Retinal pigment epithelial cell (primary cell): ENCODE data around the gene UBE2Q1.

Experiments
- DNase-seq: peaks from one replicate; pipeline ENCODE4 v3.0.0-alpha.2; 2010; ENCODE audit warnings: low read depth
- H3K4me3 ChIP-seq: 2 replicates; pipeline ENCODE4 v1.5.1; 2011; ENCODE audit warnings: mild to moderate bottlenecking, low read length, control low read depth, moderate library complexity
- CTCF ChIP-seq: conservative IDR thresholded peaks from 2 replicates; pipeline ENCODE4 v1.5.1; 2011; ENCODE audit warnings: low read depth, low read length, control low read depth, inconsistent platforms

The UBE2Q1 gene

GRCh38 chr1:154512760-154513159 is 45.7 kb downstream of the UBE2Q1 start:
- DNase-seq: no peak
- no peak overlapping the region for H3K4me3 ChIP-seq
- no peak for TF ChIP-seq CTCF

GRCh38 chr1:154503898-154504297 is 54.6 kb downstream of the UBE2Q1 start:
- no peak for DNase-seq
- no peak for TF ChIP-seq CTCF
- no peak overlapping the region for H3K4me3 ChIP-seq

GRCh38 chr1:154502744-154503115 is 55.7 kb downstream of the UBE2Q1 start:
- TF ChIP-seq CTCF: no peak
- DNase-seq: no peak
- H3K4me3 ChIP-seq: no peak overlapping the region

GRCh38 chr1:154502066-154502743 is 56.3 kb downstream of the UBE2Q1 start, which contains the start of the genes SHE and TDRD10:
SHE (minus strand) TSS chr1:154502412; CDS start chr1:154502026, 386 bp downstream.
TDRD10 (plus strand) TSS chr1:154502219; CDS start chr1:154506904, 4,685 bp downstream.
- no peak for DNase-seq
- no peak for TF ChIP-seq CTCF
- no peak within 1 kb of the TSS for H3K4me3 ChIP-seq

GRCh38 chr1:154501423-154502065 is 56.9 kb downstream of the UBE2Q1 start:
- no peak for DNase-seq
- TF ChIP-seq CTCF: no peak
- no peak overlapping the region for H3K4me3 ChIP-seq

- no peak overlapping the region for H3K4me3 ChIP-seq
- no peak for DNase-seq
- no peak for TF ChIP-seq CTCF
Observed at GRCh38 chr1:154500533-154500932, 57.9 kb downstream of the UBE2Q1 start.

- H3K4me3 ChIP-seq: no peak overlapping the region
- DNase-seq: no peak
- no peak for TF ChIP-seq CTCF
Observed at GRCh38 chr1:154499446-154499845, 59.0 kb downstream of the UBE2Q1 start.
